GM10266 (cell line): ENCODE results near the gene ARL2BP.

ENCODE experiments used
- DNase-seq: peaks from one replicate; pipeline ENCODE4 v3.0.0; 2012; ENCODE audit errors: extremely low spot score
- CTCF ChIP-seq: IDR thresholded peaks from 2 replicates; pipeline ENCODE4 v1.5.1; 2012; ENCODE audit warnings: mild to moderate bottlenecking, low read depth; ENCODE audit not compliant: control insufficient read depth, insufficient read depth; ENCODE audit errors: missing control alignments

ARL2BP gene

GRCh38 chr16:57284952-57285363 lies 39.9 kb downstream of the ARL2BP start:
- DNase-seq, result no peak
- TF ChIP-seq CTCF, result no peak

- no peak for DNase-seq
- TF ChIP-seq CTCF, result no peak
Measured at GRCh38 chr16:57285379-57285778, 40.3 kb downstream of the ARL2BP start.

- no peak for TF ChIP-seq CTCF
- DNase-seq, result no peak
Measured at GRCh38 chr16:57289391-57290257, 44.6 kb downstream of the ARL2BP start.

GRCh38 chr16:57297856-57298255 lies 52.8 kb downstream of the ARL2BP start:
- DNase-seq, result no peak
- no peak for TF ChIP-seq CTCF

- no peak for TF ChIP-seq CTCF
- peak; percentile 57 for DNase-seq
Measured at GRCh38 chr16:57299009-57299718, 54.1 kb downstream of the ARL2BP start.

- peak; percentile 76 for DNase-seq
- TF ChIP-seq CTCF, result no peak
Measured at GRCh38 chr16:57299719-57300386, 54.8 kb downstream of the ARL2BP start.
